HG03108 (cell line): ENCODE data around the gene ABHD12B.
"Not testable (repeated sequence)": the region's sequence is repeated elsewhere in the genome, so short reads cannot be mapped to it uniquely, and the experiment has no call there.

Experiments
- ATAC-seq: cut with Tn5 transposase; IDR thresholded peaks from one replicate; pipeline ENCODE4 v1.9.1; 2021; ENCODE audit warnings: moderate library complexity; ENCODE audit not compliant: unreplicated experiment

Gene ABHD12B

GRCh38 chr14:50892255-50892654, 20.4 kb downstream of the ABHD12B start:
- ATAC-seq, result no peak

- not testable (repeated sequence) for ATAC-seq
Measured at GRCh38 chr14:50896421-50896820, 24.6 kb downstream of the ABHD12B start.

- ATAC-seq, result not testable (repeated sequence)
Measured at GRCh38 chr14:50897005-50897404, 25.2 kb downstream of the ABHD12B start.

GRCh38 chr14:50897658-50898175, 25.9 kb downstream of the ABHD12B start:
- ATAC-seq, result no peak

- no peak for ATAC-seq
Measured at GRCh38 chr14:50901361-50901760, 29.5 kb downstream of the ABHD12B start.

- ATAC-seq, result no peak
Measured at GRCh38 chr14:50904719-50905118, 32.9 kb downstream of the ABHD12B start.

GRCh38 chr14:50906326-50907065, 34.6 kb downstream of the ABHD12B start:
- ATAC-seq, result no peak

GRCh38 chr14:50910495-50911420, 38.9 kb downstream of the ABHD12B start:
- ATAC-seq, result no peak

GRCh38 chr14:50917449-50917848, 45.6 kb downstream of the ABHD12B start:
- no peak for ATAC-seq

- not testable (repeated sequence) for ATAC-seq
Measured at GRCh38 chr14:50919524-50919923, 47.7 kb downstream of the ABHD12B start.

GRCh38 chr14:50920482-50921230, 48.8 kb downstream of the ABHD12B start:
- no peak for ATAC-seq

- no peak for ATAC-seq
Measured at GRCh38 chr14:50922803-50923202, 51.0 kb downstream of the ABHD12B start.

GRCh38 chr14:50924236-50924635, 52.4 kb downstream of the ABHD12B start:
- ATAC-seq, result no peak

- ATAC-seq, result no peak
Measured at GRCh38 chr14:50924843-50925242, 53.0 kb downstream of the ABHD12B start.

GRCh38 chr14:50926851-50927386, 55.1 kb downstream of the ABHD12B start:
- no peak for ATAC-seq

- ATAC-seq, result no peak
Measured at GRCh38 chr14:50928002-50928635, 56.3 kb downstream of the ABHD12B start.

GRCh38 chr14:50929506-50929905, 57.7 kb downstream of the ABHD12B start:
- no peak for ATAC-seq

- ATAC-seq, result no peak
Measured at GRCh38 chr14:50931559-50931958, 59.7 kb downstream of the ABHD12B start.

GRCh38 chr14:50932156-50932555, 60.3 kb downstream of the ABHD12B start:
- no peak for ATAC-seq
